ENCODE measurements around the gene NOP9.

DNA sequence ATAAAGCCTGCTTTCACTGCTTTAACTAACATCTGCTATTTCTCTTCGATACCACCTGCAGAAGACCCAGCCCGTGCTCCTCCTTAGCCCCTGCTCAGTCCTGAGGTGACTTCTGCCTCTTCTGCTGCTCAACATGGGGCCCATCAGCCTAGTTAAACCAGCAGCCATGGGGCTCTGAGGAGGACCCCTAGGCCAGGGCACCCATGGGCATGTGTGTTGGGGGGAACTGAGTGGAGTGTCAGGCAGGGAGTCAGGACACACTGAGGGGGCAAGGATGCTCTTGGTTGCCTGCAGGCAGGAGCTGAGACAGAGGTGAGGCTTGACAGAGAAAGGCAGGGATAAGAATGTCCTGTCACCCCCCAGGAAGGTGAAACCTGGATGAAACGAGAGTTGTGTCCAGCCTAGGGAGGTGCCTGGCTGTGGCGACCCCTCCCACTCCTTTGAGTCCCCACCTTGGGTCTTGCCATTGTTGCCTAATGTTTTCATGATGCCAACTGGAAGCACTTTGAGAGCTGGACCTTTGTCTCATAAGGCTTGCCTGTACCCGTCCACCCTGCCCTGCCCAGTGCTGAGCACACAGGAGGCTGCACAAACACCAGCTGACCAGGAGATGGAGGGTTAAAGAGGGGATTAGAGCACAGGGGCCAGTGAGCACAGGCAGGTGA is 15.7 kb upstream of the NOP9 start:
- TF ChIP-seq, protein P1, sequence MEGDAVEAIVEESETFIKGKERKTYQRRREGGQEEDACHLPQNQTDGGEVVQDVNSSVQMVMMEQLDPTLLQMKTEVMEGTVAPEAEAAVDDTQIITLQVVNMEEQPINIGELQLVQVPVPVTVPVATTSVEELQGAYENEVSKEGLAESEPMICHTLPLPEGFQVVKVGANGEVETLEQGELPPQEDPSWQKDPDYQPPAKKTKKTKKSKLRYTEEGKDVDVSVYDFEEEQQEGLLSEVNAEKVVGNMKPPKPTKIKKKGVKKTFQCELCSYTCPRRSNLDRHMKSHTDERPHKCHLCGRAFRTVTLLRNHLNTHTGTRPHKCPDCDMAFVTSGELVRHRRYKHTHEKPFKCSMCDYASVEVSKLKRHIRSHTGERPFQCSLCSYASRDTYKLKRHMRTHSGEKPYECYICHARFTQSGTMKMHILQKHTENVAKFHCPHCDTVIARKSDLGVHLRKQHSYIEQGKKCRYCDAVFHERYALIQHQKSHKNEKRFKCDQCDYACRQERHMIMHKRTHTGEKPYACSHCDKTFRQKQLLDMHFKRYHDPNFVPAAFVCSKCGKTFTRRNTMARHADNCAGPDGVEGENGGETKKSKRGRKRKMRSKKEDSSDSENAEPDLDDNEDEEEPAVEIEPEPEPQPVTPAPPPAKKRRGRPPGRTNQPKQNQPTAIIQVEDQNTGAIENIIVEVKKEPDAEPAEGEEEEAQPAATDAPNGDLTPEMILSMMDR (IDR thresholded peaks at IDR 0.05), result no peak
- no peak for TF ChIP-seq POLR2AphosphoS5 (IDR thresholded peaks at IDR 0.05; ENCODE audit: low read depth, low read length)
- TF ChIP-seq TCF7L2 (IDR thresholded peaks at IDR 0.05; ENCODE audit: low read depth, low read length), result no peak
